Head of caudate nucleus (tissue), 42 donors: Measurements from ENCODE around the gene PVR.

Experiments
- DNase-seq, 42 donors: peaks; one replicate each; pipeline versions ENCODE4 v3.0.0 to v3.0.0-alpha.2; 2020 to 2021; ENCODE audit warnings: mixed read lengths in 7 of 42
- intact Hi-C: fragments of 100-400 bp; cut with DNase I; formaldehyde crosslinking; loops from one replicate; pipeline ENCODE4 v1.15.0; 2022

PVR gene

GRCh38 chr19:44641501-44642265, 2.0 kb upstream of the PVR start:
- DNase-seq, result no peak
- intact Hi-C loops, result no loop called here

- intact Hi-C loops, result no loop called here
- DNase-seq, result no peak
Observed at GRCh38 chr19:44642377-44642776, 1.3 kb upstream of the PVR start.

DNA sequence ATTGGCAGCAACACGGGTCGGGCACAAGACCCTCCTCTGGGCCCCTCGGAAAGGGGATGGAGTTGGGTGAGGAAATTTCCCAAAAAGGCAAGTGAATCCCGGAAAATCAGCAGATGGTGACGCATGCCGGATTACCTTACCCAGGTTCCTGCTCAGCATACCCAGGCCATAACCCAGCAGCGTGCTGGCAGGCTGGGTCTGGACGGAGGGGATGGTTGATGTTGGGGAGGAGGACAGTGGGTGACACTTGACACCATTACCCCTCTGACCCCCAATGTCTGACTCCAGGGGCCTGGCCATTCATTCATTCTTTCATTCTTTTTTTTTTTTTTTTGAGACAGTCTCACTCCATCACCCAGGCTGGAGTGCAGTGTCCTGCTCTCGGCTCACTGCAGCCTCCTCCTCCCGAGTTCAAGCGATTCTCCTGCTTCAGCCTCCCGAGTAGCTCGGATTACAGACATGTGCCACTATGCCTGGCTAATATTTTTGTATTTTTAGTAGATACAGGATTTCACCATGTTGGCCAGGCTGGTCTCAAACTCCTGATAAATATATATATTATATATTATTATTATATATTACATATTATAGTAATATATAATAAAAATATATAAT, 799 bp downstream of the PVR start:
- peak in 35 of 42 donors; percentile 5 to 70 (median 28) for DNase-seq
- intact Hi-C loops, result no loop called here

DNA sequence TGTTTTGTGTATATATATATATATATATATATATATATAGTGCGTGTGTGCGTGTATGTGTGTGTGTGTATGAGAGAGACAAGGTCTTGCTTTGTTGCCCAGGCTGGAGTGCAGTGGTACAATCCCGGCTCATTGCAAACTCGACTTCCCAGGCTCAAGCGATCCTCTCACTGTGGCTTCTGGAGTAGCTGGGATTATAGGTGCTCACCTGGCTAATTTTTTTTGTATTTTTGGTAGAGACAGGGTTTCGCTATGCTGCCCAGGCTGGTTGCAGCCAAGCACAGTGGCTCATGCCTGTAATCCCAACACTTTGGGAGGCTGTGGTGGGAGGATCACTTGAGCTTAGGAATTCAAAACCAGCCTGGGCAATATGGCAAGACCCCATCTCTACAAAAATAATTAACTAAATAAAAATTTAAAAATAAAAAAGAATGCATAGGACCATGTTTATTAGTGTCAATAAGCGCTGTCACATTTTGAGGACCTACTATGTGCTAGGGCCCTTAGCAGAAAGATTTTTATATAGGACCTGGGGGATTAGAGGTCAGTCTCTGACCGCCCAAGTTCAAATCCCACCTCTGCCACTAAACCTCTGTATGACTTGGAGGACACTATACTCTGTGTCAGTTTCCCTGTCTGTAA, 1.8 kb downstream of the PVR start:
- intact Hi-C loops, result no loop called here

GRCh38 chr19:44646049-44646416, 2.3 kb downstream of the PVR start:
- intact Hi-C loops, result no loop called here
- no peak for DNase-seq

More for the DNA sequence above, 1.8 kb downstream of the PVR start:
- no peak for DNase-seq

DNA sequence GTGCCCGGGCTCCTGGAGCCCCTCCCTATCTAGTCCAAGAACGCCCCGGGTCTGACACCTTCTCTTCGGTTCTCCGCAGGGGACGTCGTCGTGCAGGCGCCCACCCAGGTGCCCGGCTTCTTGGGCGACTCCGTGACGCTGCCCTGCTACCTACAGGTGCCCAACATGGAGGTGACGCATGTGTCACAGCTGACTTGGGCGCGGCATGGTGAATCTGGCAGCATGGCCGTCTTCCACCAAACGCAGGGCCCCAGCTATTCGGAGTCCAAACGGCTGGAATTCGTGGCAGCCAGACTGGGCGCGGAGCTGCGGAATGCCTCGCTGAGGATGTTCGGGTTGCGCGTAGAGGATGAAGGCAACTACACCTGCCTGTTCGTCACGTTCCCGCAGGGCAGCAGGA, 3.4 kb downstream of the PVR start:
- no peak for DNase-seq
- intact Hi-C loops, result no loop called here

DNA sequence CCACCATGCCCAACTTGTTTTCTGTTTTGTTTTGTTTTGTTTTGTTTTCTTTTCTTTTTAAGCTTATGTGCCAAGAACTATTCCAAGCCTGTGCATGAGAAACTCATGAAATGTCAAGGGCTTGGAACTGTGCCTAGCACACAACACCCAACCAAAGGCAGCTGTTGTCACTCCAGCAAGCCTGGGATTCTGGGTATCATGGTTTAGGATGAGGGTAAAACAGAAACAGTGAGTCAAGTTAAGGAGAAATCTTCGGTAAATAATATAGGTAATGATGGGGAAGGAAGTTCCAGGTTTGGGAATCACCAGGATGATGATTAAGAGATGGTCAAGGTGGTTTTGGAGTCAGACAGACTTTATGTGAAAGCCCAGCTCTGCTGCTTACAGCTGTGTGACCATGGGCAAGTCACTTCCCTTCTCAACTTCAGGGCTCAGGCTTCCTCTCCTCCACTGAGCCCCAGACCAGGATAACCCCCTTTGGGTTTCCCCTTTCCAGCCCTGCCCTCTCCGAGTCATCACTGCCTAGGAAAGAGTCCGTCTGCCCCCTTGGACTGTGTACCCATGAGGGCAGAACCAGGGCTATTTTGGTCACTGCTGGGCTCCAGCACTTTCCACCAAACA, 5.0 kb downstream of the PVR start:
- intact Hi-C loops, result no loop called here
- no peak for DNase-seq

GRCh38 chr19:44649578-44650145, 6.0 kb downstream of the PVR start:
- intact Hi-C loops, result loop anchor here (10.0 kb wide), 1 partner anchor 75 kb away; no protein-coding TSS in a partner anchor

DNA sequence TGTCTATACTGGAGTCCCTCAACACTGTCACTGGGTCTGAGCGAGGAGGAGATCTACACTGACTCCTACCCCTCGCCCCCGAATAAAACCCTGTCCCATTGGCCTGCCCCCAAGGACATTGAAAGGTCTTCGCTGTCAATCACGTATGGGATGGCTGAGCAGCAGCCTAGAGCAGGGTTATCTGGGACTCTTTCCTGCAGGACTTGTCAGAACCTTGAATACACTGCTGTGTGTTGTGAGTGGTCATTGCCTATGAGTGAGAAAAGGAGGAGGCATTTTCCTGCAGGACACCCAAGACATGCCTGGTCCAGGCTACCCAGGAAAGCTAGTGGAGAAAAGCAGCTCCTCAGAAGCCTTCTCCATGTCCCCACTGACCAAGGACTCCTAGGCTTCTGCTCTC, 9.6 kb downstream of the PVR start:
- intact Hi-C loops, result loop anchor here (10.0 kb wide), 1 partner anchor 79 kb away; no protein-coding TSS in a partner anchor

More at GRCh38 chr19:44649578-44650145, 6.0 kb downstream of the PVR start:
- no peak for DNase-seq

GRCh38 chr19:44653977-44654774, 10.5 kb downstream of the PVR start:
- intact Hi-C loops, result loop anchor here (10.0 kb wide), 1 partner anchor 79 kb away; no protein-coding TSS in a partner anchor
- DNase-seq, result peak; percentile 13 to 76 (median 49)

More for the DNA sequence above, 9.6 kb downstream of the PVR start:
- no peak for DNase-seq

- intact Hi-C loops, result loop anchor here (10.0 kb wide), 1 partner anchor 83 kb away; no protein-coding TSS in a partner anchor
- peak; percentile 7 to 83 (median 51) for DNase-seq
Observed at GRCh38 chr19:44657211-44657921, 13.7 kb downstream of the PVR start.

- intact Hi-C loops, result loop anchor here (10.0 kb wide), 1 partner anchor 83 kb away; no protein-coding TSS in a partner anchor
- DNase-seq, result no peak
Observed at GRCh38 chr19:44658069-44658733, 14.5 kb downstream of the PVR start.

DNA sequence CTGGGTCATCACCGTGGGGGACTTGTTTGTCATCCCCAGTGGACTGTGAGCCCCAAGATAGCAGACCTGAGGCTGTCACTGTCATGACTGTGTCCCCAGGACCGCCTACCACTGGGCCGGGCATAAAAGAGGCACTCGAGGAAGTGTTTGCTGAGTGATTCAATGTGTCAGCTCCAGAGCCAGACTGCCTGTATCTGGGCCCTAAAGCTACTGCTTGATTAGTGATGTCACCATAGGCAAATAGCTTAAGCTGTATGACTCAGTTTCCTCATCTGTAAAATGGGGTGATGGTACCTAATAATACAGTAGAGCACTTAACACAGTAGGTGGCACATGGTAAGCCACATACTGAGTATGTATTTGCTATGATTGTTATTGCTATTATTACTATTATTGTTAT, 16.4 kb downstream of the PVR start:
- no peak for DNase-seq
- intact Hi-C loops, result no loop called here

DNA sequence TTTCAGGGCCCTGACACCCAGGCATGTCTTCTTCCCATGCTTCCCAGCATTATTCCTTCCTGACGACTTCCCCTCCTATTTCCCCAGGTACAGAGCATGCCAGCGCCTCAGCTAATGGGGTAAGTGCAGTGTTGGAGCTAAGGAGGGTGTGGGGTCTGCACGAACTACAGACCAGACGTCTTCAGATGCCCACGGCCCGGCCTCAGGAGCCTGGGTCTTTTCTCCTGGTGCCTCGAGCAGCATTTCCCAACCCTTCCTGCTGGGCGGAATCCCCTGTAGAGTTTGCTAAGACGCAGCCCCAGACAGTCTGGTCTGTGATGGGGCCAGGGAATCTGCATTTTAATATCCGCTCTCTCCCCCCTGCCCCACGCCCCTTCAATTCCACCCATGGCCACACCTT, 17.5 kb downstream of the PVR start:
- intact Hi-C loops, result no loop called here

DNA sequence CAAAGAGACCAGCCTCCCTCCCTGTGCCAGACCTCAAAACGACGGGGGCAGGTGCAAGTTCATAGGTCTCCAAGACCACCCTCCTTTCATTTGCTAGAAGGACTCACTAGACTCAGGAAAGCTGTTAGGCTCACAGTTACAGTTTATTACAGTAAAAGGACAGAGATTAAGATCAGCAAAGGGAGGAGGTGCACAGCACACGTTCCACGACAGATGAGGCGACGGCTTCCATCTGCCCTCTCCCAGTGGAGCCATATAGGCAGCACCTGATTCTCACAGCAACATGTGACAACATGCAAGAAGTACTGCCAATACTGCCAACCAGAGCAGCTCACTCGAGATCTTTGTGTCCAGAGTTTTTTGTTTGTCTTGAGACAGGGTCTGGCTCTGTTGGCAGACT, 18.2 kb downstream of the PVR start:
- no peak for DNase-seq
- intact Hi-C loops, result no loop called here

More for the DNA sequence above, 17.5 kb downstream of the PVR start:
- no peak for DNase-seq

GRCh38 chr19:44662691-44663385, 19.1 kb downstream of the PVR start:
- DNase-seq, result peak in 1 of 42 donors; percentile 3
- intact Hi-C loops, result no loop called here

DNA sequence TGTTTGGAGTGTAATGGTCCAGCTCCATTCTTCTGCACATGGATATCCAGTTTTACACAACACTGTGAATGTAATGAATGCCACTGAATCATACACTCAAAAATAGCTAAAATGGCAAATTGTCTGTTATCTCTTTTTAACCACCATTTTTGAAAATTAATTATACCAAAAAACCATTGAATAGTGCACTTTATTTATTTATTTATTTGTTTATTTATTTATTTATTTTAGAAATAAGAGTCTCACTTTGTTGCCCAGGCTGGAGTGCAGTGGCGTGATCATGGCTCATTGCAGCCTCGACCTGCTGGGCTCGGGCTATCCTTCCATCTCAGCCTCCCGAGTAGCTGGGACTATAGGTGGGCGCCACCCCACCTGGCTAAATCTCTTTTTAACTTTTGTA, 20.3 kb downstream of the PVR start:
- intact Hi-C loops, result no loop called here
- DNase-seq, result no peak
